Endothelial cell of umbilical vein (primary cell): ENCODE measurements around the gene CACNG5. TPM values are rescaled to one million over a fixed set of nuclear protein-coding genes. Genes with fewer than 3 reads are reported as not detected.

Experiments
- BruUV-seq: library from RNA; stranded (reverse); fragments of 400-500 nt; replicated peaks from 2 replicates; lab custom pipeline; 2021; lab: Mats Ljungman, UMichigan
- CTCF ChIA-PET: fragments of 300-600, 350-600 bp; sonication (Branson Sonifier 250); formaldehyde crosslinking; loops from one replicate; lab custom pipeline; 2021; ENCODE audit warnings: antibody characterized with exemption, inconsistent platforms; lab: Charles Lee
- POLR2A ChIA-PET: fragments of 300-600, 350-600 bp; sonication (Branson Sonifier 250); formaldehyde crosslinking; loops from one replicate; lab custom pipeline; 2021; ENCODE audit warnings: antibody characterized with exemption, inconsistent platforms; lab: Charles Lee
- DNase-seq: peaks from one replicate; pipeline ENCODE4 v3.0.0-alpha.2; 2011; ENCODE audit warnings: low read depth, low spot score
- FAIRE-seq: peaks from 2 replicates; lab custom pipeline; 2011; peaks lifted over from hg19 to GRCh38; lab: Jason Lieb, UNC
- H2AFZ ChIP-seq: 2 replicates; pipeline ENCODE4 v1.6.0; 2012; ENCODE audit warnings: low read depth, low read length, control low read depth, inconsistent platforms
- H3K27ac ChIP-seq: 2 replicates; pipeline ENCODE4 v1.5.1; 2011; ENCODE audit warnings: low read depth, mild to moderate bottlenecking, control low read depth, low read length, moderate library complexity; ENCODE audit not compliant: insufficient read depth
- H3K27me3 ChIP-seq, 2 experiments: 2 replicates each; pipeline versions ENCODE4 v1.6.0 to v1.6.1; 2011; ENCODE audit warnings: low read length in 2 of 2, mixed read lengths in 1 of 2; ENCODE audit not compliant: control insufficient read depth in 2 of 2, insufficient read depth in 2 of 2
- H3K36me3 ChIP-seq, 2 experiments: 2 replicates in 1 of 2; 3 replicates in 1 of 2; pipeline ENCODE4 v1.5.1; 2011; ENCODE audit warnings: low read length in 2 of 2, mild to moderate bottlenecking in 1 of 2, moderate library complexity in 1 of 2; ENCODE audit not compliant: control insufficient read depth in 2 of 2, insufficient read depth in 2 of 2; ENCODE audit errors: extremely low read depth in 1 of 2
- H3K4me1 ChIP-seq: 3 replicates; pipeline ENCODE4 v1.5.1; 2011; ENCODE audit warnings: mild to moderate bottlenecking, low read length; ENCODE audit not compliant: control insufficient read depth, insufficient read depth; ENCODE audit errors: extremely low read depth
- H3K4me2 ChIP-seq: 2 replicates; pipeline ENCODE4 v1.6.1; 2011; ENCODE audit warnings: low read length, control low read depth, mixed read lengths; ENCODE audit not compliant: insufficient read depth
- H3K4me3 ChIP-seq, 3 experiments: fragments of 200-600 bp in 1 of 3; sonication (generic), shearing (Covaris generic) in 1 of 3; replicated peaks in 1 of 3; 2 replicates each; pipeline ENCODE4 v1.5.1; 2011 to 2016; ENCODE audit warnings: control low read depth in 3 of 3, low read length in 3 of 3, mild to moderate bottlenecking in 2 of 3, inconsistent platforms in 1 of 3, low read depth in 1 of 3, moderate library complexity in 1 of 3; ENCODE audit not compliant: insufficient read depth in 1 of 3
- H3K79me2 ChIP-seq: 2 replicates; pipeline ENCODE4 v1.6.0; 2012; ENCODE audit warnings: low read length, inconsistent platforms; ENCODE audit not compliant: control insufficient read depth, insufficient read depth
- H3K9ac ChIP-seq: replicated peaks from 2 replicates; pipeline ENCODE3; 2011; ENCODE audit warnings: low read length, control low read depth; ENCODE audit not compliant: insufficient read depth; ENCODE audit errors: extremely low read depth
- H3K9me1 ChIP-seq: replicated peaks from 3 replicates; pipeline ENCODE4 v1.6.0; 2011; ENCODE audit warnings: mild to moderate bottlenecking, low read length; ENCODE audit not compliant: control insufficient read depth, insufficient read depth; ENCODE audit errors: extremely low read depth
- H3K9me3 ChIP-seq: replicated peaks from 2 replicates; pipeline ENCODE4 v1.5.1; 2012; ENCODE audit warnings: low read length, inconsistent platforms; ENCODE audit not compliant: control insufficient read depth, insufficient read depth
- H4K20me1 ChIP-seq: replicated peaks from 2 replicates; pipeline ENCODE3; 2011; ENCODE audit warnings: mild to moderate bottlenecking, low read length; ENCODE audit not compliant: control insufficient read depth, insufficient read depth; ENCODE audit errors: extremely low read depth
- EZH2 ChIP-seq: IDR thresholded peaks from 2 replicates; pipeline ENCODE4 v1.6.1; 2012; ENCODE audit warnings: borderline replicate concordance, low read depth, mild to moderate bottlenecking, moderate library complexity, low read length, inconsistent platforms; ENCODE audit not compliant: severe bottlenecking
- FOS ChIP-seq: IDR thresholded peaks from 2 replicates; pipeline ENCODE4 v1.6.1; 2011; ENCODE audit warnings: mild to moderate bottlenecking, low read length, moderate library complexity, borderline replicate concordance; ENCODE audit not compliant: insufficient read depth
- JUN ChIP-seq: IDR thresholded peaks from 2 replicates; pipeline ENCODE4 v1.6.1; 2011; ENCODE audit warnings: borderline replicate concordance, low read depth; ENCODE audit not compliant: insufficient read length, insufficient read depth
- POLR2AphosphoS5 ChIP-seq: IDR thresholded peaks from 2 replicates; pipeline ENCODE4 v1.6.1; 2012; ENCODE audit warnings: low read depth, mild to moderate bottlenecking, control low read depth, low read length, moderate library complexity; ENCODE audit not compliant: insufficient read depth
- dilution Hi-C: fragments of 300-500 bp; cut with MboI; formaldehyde crosslinking; loops from one replicate; pipeline ENCODE4 v1.15.0; 2019; ENCODE audit warnings: low sequenced_read_pairs; ENCODE audit not compliant: extremely low pct_ligation_motif_present
- intact Hi-C: fragments of 100-400 bp; cut with micrococcal nuclease; formaldehyde crosslinking; loops from one replicate; pipeline ENCODE4 v1.10.0; 2022
- polyA plus RNA-seq, 4 experiments: library from polyadenylated mRNA; depleted of rRNA in 3 of 4; stranded (reverse) in 3 of 4; unstranded in 1 of 4; fragments of >200 nt; gene quantifications; 2 replicates each; pipeline versions ENCODE4 v1.2.1 to v1.2.3, GENCODE V29; 2011 to 2012; ENCODE audit warnings: missing spikeins in 1 of 4
- total RNA-seq: library from RNA; stranded (reverse); gene quantifications from 2 replicates; pipeline ENCODE4 v1.2.3, GENCODE V29; 2021
- TF ChIP-seq, protein P1 (sequence below), 2 donors: IDR thresholded peaks; 1 replicate in 1 of 2; 2 replicates in 1 of 2; pipeline ENCODE4 v1.5.1; 2011; ENCODE audit warnings: low read length in 2 of 2, mild to moderate bottlenecking in 2 of 2, moderate library complexity in 2 of 2, control low read depth in 1 of 2, inconsistent platforms in 1 of 2, low read depth in 1 of 2; ENCODE audit not compliant: insufficient read depth in 1 of 2; ENCODE audit errors: extremely low read depth in 1 of 2

Gene CACNG5
- total and polyA plus RNA-seq, 2 donors (not counting 3 experiments of a cell fraction or from before 2014, with no cell fraction given), result not detected

DNA sequence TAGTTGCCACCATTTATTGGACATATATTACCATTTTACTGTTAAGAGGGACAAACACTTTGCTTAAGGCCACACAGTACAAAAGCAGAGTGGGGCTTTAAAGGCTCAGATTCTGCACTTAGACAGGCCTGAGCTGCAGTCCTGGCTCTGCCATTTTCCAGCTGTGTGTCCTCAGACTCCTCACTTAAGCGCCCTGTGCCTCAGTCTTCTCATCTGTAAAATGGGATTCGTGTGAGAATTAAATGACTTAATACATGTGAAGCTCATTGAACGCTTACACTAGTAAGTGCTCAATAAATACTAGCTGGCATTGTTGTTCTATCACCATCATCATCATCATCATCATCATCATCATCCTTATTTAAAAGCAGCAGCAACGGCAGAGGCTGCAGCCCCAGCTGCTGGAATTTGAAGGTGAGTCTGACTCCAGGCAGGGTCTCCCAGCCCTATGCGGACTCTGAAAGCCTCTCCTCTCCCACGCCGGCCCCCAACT lies 445 bp upstream of the CACNG5 start:
- no peak for FAIRE-seq
- no peak overlapping the region for H3K27ac ChIP-seq
- H3K4me2 ChIP-seq, result no peak overlapping the region
- intact Hi-C loops (no loop called here), dilution Hi-C loops (no loop called here)
- H3K4me1 ChIP-seq, result no peaks in the 10 kb centered on the region
- H3K4me3 ChIP-seq, result no peak overlapping the region
- H2AFZ ChIP-seq, result no peak overlapping the region
- no peak for TF ChIP-seq FOS
- TF ChIP-seq POLR2AphosphoS5, result no peak
- no peak for TF ChIP-seq JUN
- TF ChIP-seq EZH2, result no peak
- H3K9ac ChIP-seq, result no peak overlapping the region
- BruUV-seq, result no TSS peak
- no peak for DNase-seq
- CTCF ChIA-PET, result no interaction called here
- no peaks in the 10 kb centered on the region for H3K9me1 ChIP-seq
- no peaks in the 10 kb centered on the region for H4K20me1 ChIP-seq
- no peaks in the 10 kb centered on the region for H3K36me3 ChIP-seq
- POLR2A ChIA-PET, result no interaction called here
- H3K9me3 ChIP-seq, result no peaks in the 10 kb centered on the region
- peaks cover 11 to 13% of the 10 kb centered on the region in 2 experiments for H3K27me3 ChIP-seq
- no peaks in the 10 kb centered on the region for H3K79me2 ChIP-seq

DNA sequence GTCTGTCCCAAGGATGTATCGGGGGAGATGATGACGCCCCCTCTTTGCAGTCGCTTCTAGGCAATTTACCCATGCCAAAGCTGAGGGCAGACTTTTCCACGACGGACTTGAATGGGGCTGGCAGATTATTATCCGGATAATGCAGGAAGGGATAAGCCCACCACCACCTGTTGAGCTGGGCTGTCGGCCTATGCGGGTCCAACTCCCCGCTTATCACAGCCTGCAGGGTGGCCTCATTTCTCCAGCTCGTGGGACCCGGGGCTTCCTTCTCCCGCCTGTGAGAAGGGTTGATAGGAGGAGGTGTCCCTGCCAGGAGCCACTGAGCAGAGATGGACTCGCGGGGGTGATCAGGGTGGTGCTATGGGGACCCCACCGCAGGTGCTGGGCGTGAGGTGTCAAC lies 559 bp downstream of the CACNG5 start:
- ChIA-PET POLR2A (no interaction called here), CTCF (interaction anchor here (1.1 kb wide), 1 partner anchor 36 kb away, joined by 3 read pairs; no protein-coding TSS in a partner anchor)
- Histone ChIP-seq H3K9me3 (no peaks in the 10 kb centered on the region), H3K4me2 (no peak overlapping the region), H3K27me3 (peaks cover 11 to 13% of the 10 kb centered on the region in 2 experiments), H2AFZ (no peak overlapping the region), H3K9me1 (no peaks in the 10 kb centered on the region), H4K20me1 (no peaks in the 10 kb centered on the region), H3K27ac (no peak overlapping the region), H3K4me3 (no peak overlapping the region), H3K4me1 (no peaks in the 10 kb centered on the region), H3K79me2 (no peaks in the 10 kb centered on the region), H3K9ac (no peak overlapping the region), H3K36me3 (no peaks in the 10 kb centered on the region)
- no TSS peak for BruUV-seq
- dilution Hi-C loops, result no loop called here
- DNase-seq (no peak), FAIRE-seq (no peak)
- intact Hi-C loops, result no loop called here
- TF ChIP-seq FOS (no peak), EZH2 (no peak)
- TF ChIP-seq, protein P1, sequence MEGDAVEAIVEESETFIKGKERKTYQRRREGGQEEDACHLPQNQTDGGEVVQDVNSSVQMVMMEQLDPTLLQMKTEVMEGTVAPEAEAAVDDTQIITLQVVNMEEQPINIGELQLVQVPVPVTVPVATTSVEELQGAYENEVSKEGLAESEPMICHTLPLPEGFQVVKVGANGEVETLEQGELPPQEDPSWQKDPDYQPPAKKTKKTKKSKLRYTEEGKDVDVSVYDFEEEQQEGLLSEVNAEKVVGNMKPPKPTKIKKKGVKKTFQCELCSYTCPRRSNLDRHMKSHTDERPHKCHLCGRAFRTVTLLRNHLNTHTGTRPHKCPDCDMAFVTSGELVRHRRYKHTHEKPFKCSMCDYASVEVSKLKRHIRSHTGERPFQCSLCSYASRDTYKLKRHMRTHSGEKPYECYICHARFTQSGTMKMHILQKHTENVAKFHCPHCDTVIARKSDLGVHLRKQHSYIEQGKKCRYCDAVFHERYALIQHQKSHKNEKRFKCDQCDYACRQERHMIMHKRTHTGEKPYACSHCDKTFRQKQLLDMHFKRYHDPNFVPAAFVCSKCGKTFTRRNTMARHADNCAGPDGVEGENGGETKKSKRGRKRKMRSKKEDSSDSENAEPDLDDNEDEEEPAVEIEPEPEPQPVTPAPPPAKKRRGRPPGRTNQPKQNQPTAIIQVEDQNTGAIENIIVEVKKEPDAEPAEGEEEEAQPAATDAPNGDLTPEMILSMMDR (IDR thresholded peaks at IDR 0.05; ENCODE audit: extremely low read depth in 1 of 2, insufficient read depth in 1 of 2, low read depth in 1 of 2, low read length in 2 of 2), result no peak
